Measurements from ENCODE around the gene ESRRB.

Gene ESRRB

DNA sequence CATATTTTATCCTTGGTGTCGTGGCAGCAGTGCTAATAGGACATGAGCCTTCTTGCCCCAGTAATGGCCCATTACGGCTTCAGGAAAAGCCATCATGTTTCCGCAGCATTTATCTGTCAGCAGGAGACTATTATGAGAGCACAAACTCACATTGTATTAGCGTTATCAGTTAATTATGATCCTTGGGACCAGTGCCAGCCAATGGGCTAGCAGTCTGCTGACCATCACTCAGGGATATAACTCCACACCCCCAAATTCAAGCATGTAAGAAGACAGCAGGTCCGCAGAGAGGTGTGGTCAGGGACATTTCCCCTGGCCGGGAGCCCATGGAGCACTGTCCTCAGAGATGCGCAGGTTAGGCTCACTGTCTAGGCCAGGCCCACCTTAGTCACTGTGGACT lies 4.9 kb upstream of the ESRRB start:
- no peak overlapping the region for H3K4me3 ChIP-seq (ENCODE audit: low read depth in 1 of 2, low read length in 2 of 2)
- H3K36me3 ChIP-seq (ENCODE audit: insufficient read depth, low read length), result no peaks in the 10 kb centered on the region
- no peak overlapping the region for H3K27ac ChIP-seq (ENCODE audit: low read depth, low read length)
- H3K27me3 ChIP-seq (ENCODE audit: control insufficient read depth in 1 of 2, insufficient read depth in 2 of 2, low read length in 2 of 2), result peaks cover 4 to 12% of the 10 kb centered on the region in 2 donors
- H3K9ac ChIP-seq (ENCODE audit: low read length), result no peak overlapping the region
- no peaks in the 10 kb centered on the region for H3K9me3 ChIP-seq (ENCODE audit: low read length)
- H3K4me1 ChIP-seq (ENCODE audit: insufficient read depth, low read length), result peaks cover 2% of the 10 kb centered on the region

DNA sequence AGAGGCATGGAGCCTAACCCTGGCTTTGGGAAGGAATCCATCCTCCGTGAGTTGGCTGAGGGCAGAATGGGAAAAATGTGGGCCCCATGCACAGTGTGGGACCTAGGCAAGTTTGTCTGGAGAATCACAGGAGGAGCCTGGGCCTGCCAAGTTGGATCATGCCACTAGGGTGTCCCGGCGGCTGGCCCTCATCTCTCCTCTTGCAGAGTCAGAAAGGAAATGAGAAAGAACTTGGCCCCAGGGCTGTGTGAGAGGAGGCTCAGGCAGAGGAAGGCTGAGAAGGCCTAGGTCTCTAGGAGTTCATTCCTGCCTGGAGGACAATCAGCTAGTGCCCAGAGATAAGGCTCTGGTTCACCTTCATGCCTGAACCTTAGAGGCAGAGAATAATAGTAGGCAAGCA lies 2.5 kb upstream of the ESRRB start:
- Histone ChIP-seq H3K4me3 (ENCODE audit: low read depth in 1 of 2, low read length in 2 of 2) (no peak overlapping the region), H3K27me3 (ENCODE audit: control insufficient read depth in 1 of 2, insufficient read depth in 2 of 2, low read length in 2 of 2) (peaks cover 9 to 36% of the 10 kb centered on the region in 2 donors), H3K36me3 (ENCODE audit: insufficient read depth, low read length) (no peaks in the 10 kb centered on the region), H3K9ac (ENCODE audit: low read length) (no peak overlapping the region), H3K4me1 (ENCODE audit: insufficient read depth, low read length) (peaks cover 7% of the 10 kb centered on the region), H3K9me3 (ENCODE audit: low read length) (no peaks in the 10 kb centered on the region), H3K27ac (ENCODE audit: low read depth, low read length) (no peak overlapping the region)

DNA sequence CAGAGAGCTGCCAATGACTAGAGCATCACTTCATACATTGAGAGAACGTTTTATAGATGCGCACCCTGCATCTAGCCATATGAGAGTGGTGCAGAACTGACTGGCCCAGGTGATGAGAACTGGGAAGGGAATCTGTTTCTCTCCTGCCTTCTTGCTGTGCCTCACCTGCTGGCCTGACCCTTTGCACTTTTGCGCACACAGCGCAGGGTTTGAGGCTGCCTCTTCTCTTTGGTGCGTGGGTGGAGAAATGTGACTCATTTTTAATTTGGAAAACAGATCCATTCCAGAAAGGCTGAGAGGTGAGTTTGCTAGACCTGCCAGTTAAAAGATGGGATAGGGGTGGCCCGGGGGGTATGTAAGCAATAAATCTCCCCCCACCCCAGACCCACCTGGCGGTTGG lies 453 bp upstream of the ESRRB start:
- Histone ChIP-seq H3K4me3 (ENCODE audit: low read depth in 1 of 2, low read length in 2 of 2) (no peak overlapping the region), H3K9ac (ENCODE audit: low read length) (no peak overlapping the region), H3K27me3 (ENCODE audit: control insufficient read depth in 1 of 2, insufficient read depth in 2 of 2, low read length in 2 of 2) (peaks cover 9 to 43% of the 10 kb centered on the region in 2 donors), H3K27ac (ENCODE audit: low read depth, low read length) (no peak overlapping the region), H3K4me1 (ENCODE audit: insufficient read depth, low read length) (peaks cover 7% of the 10 kb centered on the region), H3K36me3 (ENCODE audit: insufficient read depth, low read length) (no peaks in the 10 kb centered on the region), H3K9me3 (ENCODE audit: low read length) (no peaks in the 10 kb centered on the region)

DNA sequence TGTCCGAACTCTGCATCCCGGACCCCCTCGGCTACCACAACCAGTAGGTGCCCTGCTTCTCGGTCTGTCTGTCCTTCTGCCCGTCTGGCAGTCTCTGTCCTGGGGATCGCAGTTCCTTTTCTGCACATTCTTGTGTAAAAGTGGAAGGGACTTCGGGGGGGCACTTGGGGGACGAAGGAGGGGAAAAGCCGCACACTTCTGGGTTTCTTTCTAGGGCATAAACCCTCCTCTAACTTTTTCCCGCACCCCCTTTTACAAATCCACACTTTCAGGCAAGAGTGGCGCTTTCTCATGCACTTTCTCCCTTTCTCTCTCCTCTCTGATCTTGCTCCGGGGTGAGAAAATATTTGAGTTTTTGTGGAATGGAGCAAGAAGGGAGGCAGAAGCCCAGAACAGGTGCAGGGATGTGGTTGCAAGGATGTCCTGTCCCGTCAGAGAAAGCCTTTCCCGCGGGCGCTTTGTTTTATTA lies 506 bp downstream of the ESRRB start:
- Histone ChIP-seq H3K4me3 (ENCODE audit: low read depth in 1 of 2, low read length in 2 of 2) (no peak overlapping the region), H3K36me3 (ENCODE audit: insufficient read depth, low read length) (no peaks in the 10 kb centered on the region), H3K4me1 (ENCODE audit: insufficient read depth, low read length) (peaks cover 7% of the 10 kb centered on the region), H3K9ac (ENCODE audit: low read length) (no peak overlapping the region), H3K27me3 (ENCODE audit: control insufficient read depth in 1 of 2, insufficient read depth in 2 of 2, low read length in 2 of 2) (peaks cover 9 to 52% of the 10 kb centered on the region in 2 donors), H3K27ac (ENCODE audit: low read depth, low read length) (no peak overlapping the region), H3K9me3 (ENCODE audit: low read length) (no peaks in the 10 kb centered on the region)

DNA sequence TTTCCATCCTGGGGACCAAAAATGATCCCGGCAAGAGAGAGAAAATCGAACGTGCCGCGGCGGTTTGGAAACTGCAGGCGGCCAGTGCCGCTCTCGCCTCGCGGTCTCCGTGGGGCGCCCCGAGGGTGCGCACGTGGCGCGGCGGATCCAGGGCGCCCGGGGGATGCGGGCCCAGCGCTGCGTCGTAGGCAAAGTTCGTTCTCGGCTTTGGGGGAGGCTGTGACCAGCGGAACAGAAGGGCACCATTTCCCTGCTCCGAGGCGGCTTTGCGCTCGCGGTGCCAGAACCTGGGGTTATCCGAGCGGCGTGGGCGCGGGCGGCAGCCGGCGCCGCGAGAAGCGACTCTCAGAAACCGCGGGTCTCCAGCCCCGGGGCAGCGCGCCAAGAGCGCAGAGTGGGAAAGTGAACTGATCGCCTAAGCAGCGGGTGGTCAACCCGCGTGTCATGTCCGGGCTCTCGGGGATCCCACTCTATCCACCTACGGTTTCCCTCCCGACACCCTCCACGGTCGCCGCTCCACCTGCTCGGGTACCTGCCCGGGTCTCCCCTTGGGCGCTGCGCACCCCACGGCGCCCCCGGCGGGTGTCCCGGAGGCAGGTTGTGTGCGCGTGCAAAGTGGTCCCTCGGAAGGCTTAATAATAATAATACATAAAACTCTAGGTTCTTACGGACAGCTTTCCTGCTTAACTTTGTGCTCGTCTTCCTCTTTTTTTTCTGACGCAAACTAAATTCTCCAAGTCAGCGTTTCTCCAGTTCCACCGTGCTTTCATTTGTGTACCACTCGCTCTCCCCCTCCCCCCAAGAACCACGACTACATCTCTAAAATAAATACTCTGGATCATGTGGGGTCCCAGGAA lies 1.2 kb downstream of the ESRRB start:
- Histone ChIP-seq H3K27ac (ENCODE audit: low read depth, low read length) (no peak overlapping the region), H3K9me3 (ENCODE audit: low read length) (no peaks in the 10 kb centered on the region), H3K9ac (ENCODE audit: low read length) (no peak overlapping the region), H3K4me1 (ENCODE audit: insufficient read depth, low read length) (peaks cover 7% of the 10 kb centered on the region), H3K4me3 (ENCODE audit: low read depth in 1 of 2, low read length in 2 of 2) (peak overlapping the region in 1 of 2 donors; percentile 7), H3K36me3 (ENCODE audit: insufficient read depth, low read length) (no peaks in the 10 kb centered on the region), H3K27me3 (ENCODE audit: control insufficient read depth in 1 of 2, insufficient read depth in 2 of 2, low read length in 2 of 2) (peaks cover 9 to 52% of the 10 kb centered on the region in 2 donors)

DNA sequence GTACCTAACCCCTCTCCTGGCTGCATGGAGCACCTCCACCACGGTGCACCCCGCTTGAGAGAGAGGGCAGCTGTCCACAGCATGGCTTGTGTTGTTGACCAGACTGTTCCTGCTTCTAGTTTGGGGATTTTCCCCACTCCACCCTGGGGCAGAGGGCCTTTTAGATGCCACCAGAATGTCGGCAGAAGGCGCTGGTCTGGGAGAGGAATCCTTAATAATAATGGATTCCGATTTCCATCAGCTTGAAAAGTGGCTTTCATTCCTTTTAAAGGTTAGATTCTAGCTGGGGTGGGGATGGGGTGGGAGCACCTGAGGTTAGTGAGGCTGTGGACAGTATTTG lies 1.8 kb downstream of the ESRRB start:
- Histone ChIP-seq H3K9ac (ENCODE audit: low read length) (no peak overlapping the region), H3K4me3 (ENCODE audit: low read depth in 1 of 2, low read length in 2 of 2) (no peak overlapping the region), H3K36me3 (ENCODE audit: insufficient read depth, low read length) (no peaks in the 10 kb centered on the region), H3K9me3 (ENCODE audit: low read length) (no peaks in the 10 kb centered on the region), H3K27me3 (ENCODE audit: control insufficient read depth in 1 of 2, insufficient read depth in 2 of 2, low read length in 2 of 2) (peaks cover 9 to 52% of the 10 kb centered on the region in 2 donors), H3K4me1 (ENCODE audit: insufficient read depth, low read length) (peaks cover 7% of the 10 kb centered on the region), H3K27ac (ENCODE audit: low read depth, low read length) (no peak overlapping the region)

DNA sequence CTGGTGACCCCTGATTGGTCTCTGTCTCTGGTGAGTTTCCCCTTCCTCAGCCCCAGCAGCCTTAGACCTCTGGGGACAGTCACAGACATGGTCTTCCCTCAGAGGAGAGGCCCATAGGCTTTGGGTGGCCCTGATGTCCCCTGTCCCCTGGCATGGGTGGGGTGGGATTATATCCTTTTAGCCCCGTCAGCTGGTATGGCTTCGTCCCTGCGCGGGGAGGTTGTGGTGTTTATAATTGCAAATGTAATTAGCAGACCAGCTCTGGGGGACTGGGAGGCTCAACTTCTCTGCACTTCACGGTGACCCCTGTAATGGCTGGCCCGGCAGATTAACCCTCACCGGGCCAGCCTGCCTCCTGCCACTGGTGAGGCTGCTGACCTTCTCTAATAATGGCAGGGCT lies 5.1 kb downstream of the ESRRB start:
- peaks cover 6 to 41% of the 10 kb centered on the region in 2 donors for H3K27me3 ChIP-seq (ENCODE audit: control insufficient read depth in 1 of 2, insufficient read depth in 2 of 2, low read length in 2 of 2)
- H3K27ac ChIP-seq (ENCODE audit: low read depth, low read length), result no peak overlapping the region
- no peaks in the 10 kb centered on the region for H3K36me3 ChIP-seq (ENCODE audit: insufficient read depth, low read length)
- H3K4me3 ChIP-seq (ENCODE audit: low read depth in 1 of 2, low read length in 2 of 2), result no peak overlapping the region
- no peaks in the 10 kb centered on the region for H3K9me3 ChIP-seq (ENCODE audit: low read length)
- peaks cover 6% of the 10 kb centered on the region for H3K4me1 ChIP-seq (ENCODE audit: insufficient read depth, low read length)
- H3K9ac ChIP-seq (ENCODE audit: low read length), result no peak overlapping the region

DNA sequence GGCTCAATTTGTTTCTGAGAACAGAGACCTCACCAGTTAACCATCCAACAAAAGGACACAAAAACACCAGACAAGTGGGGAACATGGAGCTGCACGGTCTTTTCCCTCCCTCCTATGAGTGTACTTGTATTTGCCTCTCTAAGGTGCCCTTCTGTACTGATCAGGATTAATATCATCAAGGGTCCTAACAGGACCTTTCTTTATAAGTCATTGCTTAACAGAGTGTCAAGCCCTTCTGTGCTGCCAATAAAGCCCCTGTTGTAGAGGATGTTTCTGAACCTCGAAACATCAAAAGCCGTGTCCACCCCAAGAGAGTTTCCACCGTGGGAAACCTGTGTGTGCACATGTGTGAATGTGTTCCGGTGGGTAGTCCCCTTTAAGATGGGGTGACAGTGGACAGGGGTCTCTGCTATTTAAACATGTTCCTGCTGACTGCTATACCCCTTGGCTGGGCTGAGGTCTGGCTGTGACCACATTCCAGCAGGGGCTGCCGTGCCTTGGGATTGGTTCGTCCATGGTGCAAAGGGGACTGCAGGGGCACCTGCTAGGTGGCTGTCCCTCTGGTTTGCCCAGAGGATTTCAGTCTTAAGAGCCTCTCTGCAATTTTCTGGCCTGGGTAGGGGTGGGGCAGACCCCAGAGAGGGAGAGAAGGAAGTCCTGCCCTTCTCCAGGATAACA lies 6.0 kb downstream of the ESRRB start:
- Histone ChIP-seq H3K36me3 (ENCODE audit: insufficient read depth, low read length) (no peaks in the 10 kb centered on the region), H3K27ac (ENCODE audit: low read depth, low read length) (no peak overlapping the region), H3K4me1 (ENCODE audit: insufficient read depth, low read length) (no peaks in the 10 kb centered on the region), H3K9ac (ENCODE audit: low read length) (no peak overlapping the region), H3K4me3 (ENCODE audit: low read depth in 1 of 2, low read length in 2 of 2) (no peak overlapping the region), H3K27me3 (ENCODE audit: control insufficient read depth in 1 of 2, insufficient read depth in 2 of 2, low read length in 2 of 2) (peaks cover 0 to 35% of the 10 kb centered on the region in 2 donors), H3K9me3 (ENCODE audit: low read length) (no peaks in the 10 kb centered on the region)

DNA sequence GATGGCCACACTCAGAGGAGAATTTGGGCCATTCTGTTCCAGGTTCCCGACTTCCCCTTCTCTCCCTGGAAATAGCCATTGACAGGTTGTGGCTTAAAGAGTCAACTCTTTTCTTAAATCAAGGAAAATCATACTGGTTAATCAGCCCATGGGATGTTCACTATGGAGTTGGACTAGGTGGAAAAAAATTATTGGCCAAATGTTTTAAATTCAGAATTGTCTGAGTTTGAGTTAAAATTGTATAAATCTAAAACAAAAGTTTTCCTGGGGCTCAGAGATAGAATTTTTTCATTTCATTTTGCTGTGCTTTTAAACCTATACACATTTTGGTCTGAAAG lies 6.5 kb downstream of the ESRRB start:
- H3K4me3 ChIP-seq (ENCODE audit: low read depth in 1 of 2, low read length in 2 of 2), result no peak overlapping the region
- H3K4me1 ChIP-seq (ENCODE audit: insufficient read depth, low read length), result no peaks in the 10 kb centered on the region
- no peaks in the 10 kb centered on the region for H3K36me3 ChIP-seq (ENCODE audit: insufficient read depth, low read length)
- H3K27ac ChIP-seq (ENCODE audit: low read depth, low read length), result no peak overlapping the region
- H3K9me3 ChIP-seq (ENCODE audit: low read length), result no peaks in the 10 kb centered on the region
- H3K27me3 ChIP-seq (ENCODE audit: control insufficient read depth in 1 of 2, insufficient read depth in 2 of 2, low read length in 2 of 2), result peaks cover 0 to 35% of the 10 kb centered on the region in 2 donors
- H3K9ac ChIP-seq (ENCODE audit: low read length), result no peak overlapping the region

DNA sequence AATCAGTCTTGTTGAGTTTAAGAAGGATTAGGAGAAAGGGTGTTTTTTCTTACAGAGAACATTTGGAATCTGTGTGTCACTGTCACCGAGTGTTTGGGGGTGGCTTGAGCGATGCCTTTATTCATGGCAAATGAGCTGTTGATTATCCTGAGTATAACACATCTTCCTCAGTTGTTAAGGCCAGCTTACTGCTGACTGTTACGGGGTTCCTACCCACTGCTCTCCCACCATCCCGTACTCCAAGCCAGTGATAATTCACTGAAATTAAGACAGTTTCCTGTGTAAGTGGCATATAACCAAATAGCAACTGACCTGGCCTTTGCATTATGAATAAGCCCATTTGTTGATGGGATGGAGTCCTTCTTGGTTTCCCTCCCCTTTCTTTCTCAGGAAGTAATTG lies 9.5 kb downstream of the ESRRB start:
- H3K27me3 ChIP-seq (ENCODE audit: control insufficient read depth in 1 of 2, insufficient read depth in 2 of 2, low read length in 2 of 2), result peaks cover 0 to 19% of the 10 kb centered on the region in 2 donors
- H3K4me3 ChIP-seq (ENCODE audit: low read depth in 1 of 2, low read length in 2 of 2), result no peak overlapping the region
- H3K36me3 ChIP-seq (ENCODE audit: insufficient read depth, low read length), result no peaks in the 10 kb centered on the region
- no peak overlapping the region for H3K27ac ChIP-seq (ENCODE audit: low read depth, low read length)
- no peaks in the 10 kb centered on the region for H3K9me3 ChIP-seq (ENCODE audit: low read length)
- H3K4me1 ChIP-seq (ENCODE audit: insufficient read depth, low read length), result no peaks in the 10 kb centered on the region
- no peak overlapping the region for H3K9ac ChIP-seq (ENCODE audit: low read length)

DNA sequence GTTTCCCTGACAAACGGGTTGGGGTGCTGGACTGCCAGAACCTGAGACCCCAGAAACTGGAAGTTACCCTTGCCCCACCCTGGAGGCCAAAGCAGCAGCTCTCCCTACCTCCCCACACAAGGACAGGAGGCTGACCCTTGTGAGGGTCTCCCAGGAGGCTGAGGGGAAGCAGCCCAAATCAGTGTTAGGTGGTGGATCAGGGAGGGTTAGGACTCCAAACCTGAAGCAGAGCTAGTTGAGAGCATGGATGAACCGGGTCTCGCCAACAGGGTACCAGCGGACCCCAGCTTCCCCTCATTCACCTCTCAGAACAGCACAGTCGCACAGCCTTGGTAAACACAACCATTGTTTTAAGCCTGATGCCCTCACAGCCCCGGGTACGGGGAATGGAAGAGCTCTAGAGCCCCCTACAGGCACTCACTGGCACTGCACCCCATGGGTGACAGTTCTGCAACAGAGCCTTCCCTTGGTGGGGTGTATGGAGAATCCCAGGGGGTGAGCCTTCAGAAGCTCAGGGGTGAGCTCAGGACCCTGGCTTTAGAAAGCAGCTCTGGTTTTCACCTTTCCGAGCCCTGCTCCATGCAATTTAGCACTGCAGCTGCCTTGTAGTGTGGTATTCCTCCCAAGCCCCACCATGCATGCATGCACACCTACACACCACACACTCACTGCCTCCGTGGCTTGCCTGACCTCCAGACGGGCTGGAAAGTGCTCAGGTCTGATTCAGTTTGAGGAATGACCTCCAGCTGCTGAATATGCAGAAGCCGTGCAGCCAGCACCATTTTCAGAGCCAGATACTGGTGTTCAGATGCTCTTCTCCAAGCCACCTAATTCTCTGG lies 11.2 kb downstream of the ESRRB start:
- H3K27me3 ChIP-seq (ENCODE audit: control insufficient read depth in 1 of 2, insufficient read depth in 2 of 2, low read length in 2 of 2), result peaks cover 0 to 9% of the 10 kb centered on the region in 2 donors
- no peak overlapping the region for H3K9ac ChIP-seq (ENCODE audit: low read length)
- H3K27ac ChIP-seq (ENCODE audit: low read depth, low read length), result no peak overlapping the region
- no peaks in the 10 kb centered on the region for H3K36me3 ChIP-seq (ENCODE audit: insufficient read depth, low read length)
- no peaks in the 10 kb centered on the region for H3K9me3 ChIP-seq (ENCODE audit: low read length)
- H3K4me3 ChIP-seq (ENCODE audit: low read depth in 1 of 2, low read length in 2 of 2), result no peak overlapping the region
- H3K4me1 ChIP-seq (ENCODE audit: insufficient read depth, low read length), result no peaks in the 10 kb centered on the region
